HG02973 (cell line): ENCODE data around the gene CYB561D1.

Source experiments
- ATAC-seq: cut with Tn5 transposase; IDR thresholded peaks from one replicate; pipeline ENCODE4 v1.9.1; 2021; ENCODE audit warnings: moderate library complexity; ENCODE audit not compliant: unreplicated experiment

Gene CYB561D1

GRCh38 chr1:109479901-109480300 is 14.0 kb upstream of the CYB561D1 start:
- no peak for ATAC-seq

- ATAC-seq: no peak
These were observed 12.2 kb upstream of the CYB561D1 start for GRCh38 chr1:109481646-109482045.

DNA sequence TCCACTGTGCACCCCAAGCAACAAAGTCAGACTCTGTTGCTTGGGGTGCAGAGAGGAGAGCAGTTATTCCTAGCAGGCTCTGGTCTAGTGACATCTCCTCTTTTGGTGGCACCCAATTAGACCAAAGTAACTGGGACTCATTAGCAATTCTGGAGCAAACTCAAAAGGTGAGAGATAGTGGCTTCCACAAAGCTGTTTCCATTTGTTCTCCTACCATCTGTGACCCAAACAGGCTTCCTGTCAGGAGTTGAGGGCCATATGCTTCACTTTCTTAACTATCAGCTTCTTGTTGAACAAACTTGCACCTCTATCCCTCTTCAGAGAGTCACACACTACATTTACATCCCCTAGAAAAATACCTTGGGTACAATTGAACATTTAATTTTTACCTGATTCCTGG is 11.7 kb upstream of the CYB561D1 start:
- no peak for ATAC-seq

DNA sequence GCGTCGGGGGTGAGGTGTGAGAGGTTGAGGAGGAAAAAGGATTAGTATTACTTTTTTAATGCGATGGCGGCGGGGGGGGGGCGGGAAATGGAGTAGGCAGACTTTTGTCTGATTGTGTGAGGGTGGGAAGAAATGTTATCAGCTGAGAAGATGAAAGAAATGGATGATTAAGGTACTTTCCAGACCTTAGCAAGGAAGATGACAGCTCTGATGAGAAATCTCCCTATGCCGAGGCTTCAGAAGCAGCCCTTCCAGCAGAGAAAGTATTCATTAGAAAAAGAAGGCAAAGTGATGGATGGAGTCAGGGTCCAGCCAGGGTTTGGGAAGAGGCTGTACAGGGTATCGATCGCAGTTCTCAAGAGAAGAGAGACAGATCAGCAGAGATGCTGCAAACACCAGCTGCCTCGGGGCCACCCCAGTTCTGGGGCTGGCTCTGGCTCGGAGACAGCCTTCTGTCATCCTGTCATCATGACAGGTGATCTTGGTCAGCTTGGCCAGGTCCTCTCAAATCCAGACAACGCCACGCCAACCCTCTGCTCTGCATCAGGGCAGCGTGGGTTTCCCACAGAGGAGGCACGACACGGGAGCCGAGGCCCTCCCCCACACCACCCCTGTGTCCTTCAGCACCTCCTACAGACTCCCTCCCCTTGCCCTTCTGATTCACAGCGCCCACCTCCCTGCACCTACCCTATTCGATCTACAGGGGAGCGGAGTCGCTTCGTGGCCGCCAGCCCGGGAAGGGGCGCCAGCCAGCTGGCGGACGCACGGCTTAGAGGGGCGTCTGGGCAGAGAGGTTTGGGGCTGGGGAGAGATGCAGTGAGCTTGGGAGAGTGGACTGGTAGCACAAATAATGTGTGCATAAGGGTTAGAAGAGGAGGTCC is 10.9 kb upstream of the CYB561D1 start:
- peak; percentile 23 for ATAC-seq

DNA sequence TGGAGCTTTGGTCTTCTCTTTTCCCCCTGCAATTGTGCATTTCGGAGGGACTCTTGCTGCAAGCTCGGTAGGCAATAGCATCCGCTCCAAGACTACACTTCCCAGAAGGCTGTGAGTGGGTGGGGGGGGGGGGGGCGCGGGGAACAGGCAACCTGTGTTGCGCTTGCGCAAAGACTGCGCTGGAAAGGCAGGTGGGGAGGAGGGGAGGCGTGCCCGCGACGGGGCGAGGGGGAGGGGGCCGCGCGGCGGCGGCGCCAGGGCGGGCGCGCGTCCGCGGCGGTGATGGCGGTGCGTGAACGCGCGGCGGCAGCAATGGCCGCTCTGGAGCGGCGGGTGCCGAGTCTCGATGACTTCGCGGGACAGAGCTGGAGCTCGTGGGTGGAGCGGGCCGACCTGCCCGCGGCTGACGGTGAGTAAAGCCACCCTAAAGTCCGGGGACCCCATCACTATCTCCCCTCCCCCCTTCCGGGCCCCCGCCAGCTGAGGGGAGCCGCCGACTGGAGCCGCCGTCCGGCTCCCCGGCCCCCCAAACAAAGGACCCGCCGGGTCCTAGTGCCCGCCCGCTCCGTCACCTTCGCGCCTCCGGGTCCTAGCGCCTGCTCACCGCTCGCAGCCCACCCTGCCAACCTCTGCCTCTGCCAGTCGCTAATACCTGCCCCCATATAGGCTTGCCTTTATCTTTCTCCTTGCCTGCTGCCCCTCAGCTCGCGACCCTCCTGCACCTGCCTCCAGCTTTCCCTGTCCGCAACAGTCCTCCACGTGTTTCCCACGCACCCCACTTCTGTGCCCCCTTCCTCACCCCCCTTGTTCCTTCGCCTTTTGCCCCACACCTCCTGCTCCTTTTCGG is 10.0 kb upstream of the CYB561D1 start, which contains the start of gene ATXN7L2:
Gene ATXN7L2 (plus strand): TSS at position 234 of the 847 bp plus-strand sequence. CDS start 49 bp downstream, at position 283.
- ATAC-seq: peak; percentile 59

- no peak for ATAC-seq
These were observed 9.3 kb upstream of the CYB561D1 start for GRCh38 chr1:109484519-109484975.

GRCh38 chr1:109485001-109485400 is 8.9 kb upstream of the CYB561D1 start:
- ATAC-seq: no peak

DNA sequence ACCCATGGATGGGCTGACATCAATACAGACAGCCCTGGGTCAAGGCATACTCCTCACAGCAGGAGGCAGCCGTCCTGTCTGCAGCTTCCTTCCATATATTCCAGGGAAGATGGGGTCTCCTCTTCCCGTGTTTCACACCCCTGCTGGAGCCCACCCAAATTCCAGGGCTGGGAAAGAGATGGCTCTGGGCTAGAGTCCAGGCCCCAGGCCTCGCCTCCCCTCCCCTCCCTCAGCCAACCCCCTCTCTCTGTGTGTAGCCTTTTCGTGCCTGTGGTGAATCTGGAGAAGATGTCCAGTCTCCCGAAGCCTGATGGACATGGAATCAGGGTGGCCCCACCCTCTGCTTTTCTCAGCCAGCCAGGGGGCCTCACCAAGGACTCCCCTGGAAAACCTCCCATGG is 6.6 kb upstream of the CYB561D1 start:
- no peak for ATAC-seq

GRCh38 chr1:109488201-109488600 is 5.7 kb upstream of the CYB561D1 start:
- no peak for ATAC-seq

DNA sequence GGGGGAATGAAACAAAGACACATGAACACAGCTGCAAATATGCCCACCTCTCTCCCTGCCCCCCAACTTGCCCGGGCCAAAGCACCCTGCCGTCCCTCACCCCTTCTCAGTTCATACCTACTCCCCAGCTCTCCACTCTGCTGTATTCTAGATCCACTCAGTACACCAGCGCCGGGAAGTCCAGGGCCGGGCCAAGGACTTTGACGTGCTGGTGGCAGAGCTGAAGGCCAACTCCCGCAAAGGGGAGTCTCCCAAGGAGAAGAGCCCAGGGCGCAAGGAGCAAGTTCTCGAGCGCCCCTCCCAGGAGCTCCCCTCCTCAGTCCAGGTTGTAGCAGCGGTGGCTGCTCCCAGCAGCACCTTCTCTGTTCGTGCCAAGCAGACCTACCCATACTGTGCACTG is 5.2 kb upstream of the CYB561D1 start:
- ATAC-seq: no peak

- no peak for ATAC-seq
These were observed 3.6 kb upstream of the CYB561D1 start for GRCh38 chr1:109490029-109490933.

DNA sequence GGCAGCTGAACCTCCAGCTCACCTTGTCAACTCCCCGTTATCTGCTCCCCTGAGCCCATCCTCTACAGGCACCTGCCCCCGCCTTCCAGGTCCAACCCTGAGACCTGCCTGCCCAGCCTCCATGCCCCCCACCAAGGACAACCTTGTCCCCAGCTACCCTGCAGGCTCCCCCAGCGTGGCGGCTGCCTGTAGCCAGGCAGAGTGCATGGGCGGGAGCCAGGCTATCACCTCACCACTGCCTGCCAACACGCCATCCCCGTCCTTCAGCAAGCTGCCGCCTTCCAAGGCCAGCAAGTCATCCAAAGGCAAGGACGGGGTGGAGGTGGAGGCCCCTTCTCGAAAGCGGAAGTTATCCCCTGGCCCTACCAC is 3.0 kb upstream of the CYB561D1 start:
- ATAC-seq: no peak

GRCh38 chr1:109491372-109491771 is 2.5 kb upstream of the CYB561D1 start:
- ATAC-seq: no peak

- ATAC-seq: no peak
These were observed 1.1 kb upstream of the CYB561D1 start for GRCh38 chr1:109492779-109493178.

GRCh38 chr1:109493227-109493626 is 667 bp upstream of the CYB561D1 start:
- no peak for ATAC-seq

GRCh38 chr1:109495738-109496137 is 1.8 kb downstream of the CYB561D1 start:
- ATAC-seq: no peak

DNA sequence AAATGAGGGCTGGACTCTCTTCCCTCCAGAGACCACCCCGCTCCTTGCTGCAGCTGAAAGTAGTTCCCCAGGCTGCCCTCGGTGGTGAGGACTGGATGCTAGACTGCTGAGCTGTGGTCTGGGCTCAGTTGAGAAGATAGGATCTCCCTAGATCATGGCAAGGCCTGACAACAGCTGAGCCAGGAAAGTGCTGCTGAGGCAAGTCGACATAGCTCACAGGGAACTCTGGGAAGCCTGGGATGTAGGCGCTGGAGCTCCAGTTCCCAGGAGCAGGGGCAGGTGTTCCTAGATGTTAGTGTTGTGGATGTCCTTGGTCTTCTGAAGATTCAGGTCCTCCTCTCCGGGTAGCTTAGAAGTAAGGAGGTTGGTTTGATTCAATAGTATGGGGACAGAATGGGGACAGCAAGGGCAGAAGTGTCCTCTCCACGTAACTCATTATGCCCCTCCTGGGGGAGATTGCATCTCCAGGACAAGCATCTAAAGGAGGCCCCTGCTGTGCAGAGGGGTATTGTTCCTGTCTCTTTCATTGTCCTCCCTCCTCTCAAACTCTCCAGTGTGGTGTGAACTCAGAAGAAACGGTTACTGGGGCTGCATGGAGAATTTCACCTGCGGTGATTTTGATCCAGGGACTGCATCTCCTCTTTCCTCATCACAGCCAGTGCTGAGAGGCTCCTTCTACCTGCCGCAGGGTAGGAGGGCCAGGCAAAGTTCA is 3.7 kb downstream of the CYB561D1 start:
- ATAC-seq: no peak

- no peak for ATAC-seq
These were observed 4.4 kb downstream of the CYB561D1 start for GRCh38 chr1:109498161-109498801.

- ATAC-seq: no peak
These were observed 5.2 kb downstream of the CYB561D1 start for GRCh38 chr1:109499081-109499480.
